ENCODE results near the gene NR1H2.
A peak's percentile ranks its signal among the peaks of the same experiment; 100 is the strongest.

NR1H2 gene

DNA sequence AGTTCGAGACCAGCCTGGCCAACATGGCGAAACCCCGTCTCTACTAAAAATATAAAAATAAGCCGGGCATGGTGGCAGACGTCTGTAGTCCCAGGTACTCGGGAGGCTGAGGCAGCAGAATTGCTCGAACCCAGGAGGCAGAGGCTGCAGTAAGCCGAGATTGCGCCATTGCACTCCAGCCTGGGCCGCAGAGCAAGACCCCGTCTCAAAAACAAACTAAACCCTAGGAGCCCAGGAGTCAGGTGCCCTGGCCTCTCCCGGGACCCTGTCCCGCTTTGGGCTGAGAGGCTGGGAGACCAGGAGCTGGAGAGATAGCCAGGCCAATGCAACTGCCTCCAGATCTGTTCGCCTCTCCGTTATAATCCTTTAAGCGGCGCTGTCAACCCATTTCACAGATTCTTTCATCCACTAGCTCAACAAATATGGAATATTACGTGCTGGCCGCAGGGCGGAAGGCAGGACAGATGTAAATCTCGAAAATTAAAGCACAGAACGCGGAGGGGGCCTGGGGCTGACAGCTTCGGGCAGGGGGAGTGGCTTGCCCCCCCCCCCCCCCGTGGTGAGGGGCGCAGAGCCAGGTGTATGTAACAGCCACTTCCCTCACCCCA is 51.2 kb downstream of the NR1H2 start:
- no peak for DNase-seq

DNA sequence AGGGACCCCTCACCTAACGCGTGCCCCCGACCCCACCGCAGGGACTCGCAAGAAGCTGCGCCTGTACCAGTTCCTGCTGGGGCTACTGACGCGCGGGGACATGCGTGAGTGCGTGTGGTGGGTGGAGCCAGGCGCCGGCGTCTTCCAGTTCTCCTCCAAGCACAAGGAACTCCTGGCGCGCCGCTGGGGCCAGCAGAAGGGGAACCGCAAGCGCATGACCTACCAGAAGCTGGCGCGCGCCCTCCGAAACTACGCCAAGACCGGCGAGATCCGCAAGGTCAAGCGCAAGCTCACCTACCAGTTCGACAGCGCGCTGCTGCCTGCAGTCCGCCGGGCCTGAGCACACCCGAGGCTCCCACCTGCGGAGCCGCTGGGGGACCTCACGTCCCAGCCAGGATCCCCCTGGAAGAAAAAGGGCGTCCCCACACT is 51.8 kb downstream of the NR1H2 start:
- DNase-seq: no peak

DNA sequence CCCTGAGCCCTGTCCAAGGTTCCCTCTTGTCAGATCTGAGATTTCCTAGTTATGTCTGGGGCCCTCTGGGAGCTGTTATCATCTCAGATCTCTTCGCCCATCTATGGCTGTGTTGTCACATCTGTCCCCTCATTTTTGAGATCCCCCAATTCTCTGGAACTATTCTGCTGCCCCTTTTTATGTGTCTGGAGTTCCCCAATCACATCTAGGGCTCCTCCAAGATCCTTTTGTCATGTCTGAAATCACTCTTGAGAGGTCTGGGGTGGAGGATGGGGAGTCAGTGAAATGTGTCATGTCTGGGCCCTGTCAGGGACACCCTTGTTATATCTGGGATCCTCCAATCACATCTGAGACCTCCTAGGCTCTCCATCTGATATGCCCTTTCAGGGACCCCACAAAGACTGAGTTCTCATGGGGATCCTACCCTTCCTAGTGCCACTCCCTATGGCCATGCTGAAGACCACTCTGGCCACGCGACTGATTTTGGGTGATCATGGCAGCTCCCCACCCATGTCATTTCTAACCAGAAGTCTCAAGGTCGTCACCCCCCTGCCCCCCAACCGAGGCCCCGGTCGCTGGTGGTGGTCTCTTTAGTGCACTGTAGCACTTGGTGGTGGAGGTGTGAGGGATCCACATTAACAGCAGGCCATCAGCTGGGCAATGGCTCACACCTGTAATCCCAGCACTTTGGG is 52.7 kb downstream of the NR1H2 start:
- no peak for DNase-seq

DNA sequence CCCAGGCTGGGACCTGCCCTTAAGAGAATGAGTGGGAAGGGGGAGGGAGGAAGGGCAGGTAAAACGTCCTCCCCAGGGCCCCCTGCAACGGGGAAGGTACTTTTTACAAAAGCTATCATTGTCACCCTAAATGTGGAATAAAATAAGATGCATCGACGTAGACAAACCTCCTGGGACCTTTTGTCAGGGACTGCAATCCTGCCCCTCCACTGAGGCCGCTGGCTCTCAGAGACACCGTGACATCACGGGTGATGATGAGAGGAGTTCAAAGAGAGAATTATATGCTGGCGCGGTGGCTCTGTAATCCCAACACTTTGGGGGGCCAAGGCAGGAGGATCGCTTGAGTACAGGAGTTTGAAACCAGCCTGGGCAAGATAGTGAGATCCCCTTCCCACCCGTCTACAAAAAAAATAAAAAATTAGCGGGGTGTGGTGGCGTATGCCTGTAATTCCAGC is 54.7 kb downstream of the NR1H2 start:
- DNase-seq: no peak

DNA sequence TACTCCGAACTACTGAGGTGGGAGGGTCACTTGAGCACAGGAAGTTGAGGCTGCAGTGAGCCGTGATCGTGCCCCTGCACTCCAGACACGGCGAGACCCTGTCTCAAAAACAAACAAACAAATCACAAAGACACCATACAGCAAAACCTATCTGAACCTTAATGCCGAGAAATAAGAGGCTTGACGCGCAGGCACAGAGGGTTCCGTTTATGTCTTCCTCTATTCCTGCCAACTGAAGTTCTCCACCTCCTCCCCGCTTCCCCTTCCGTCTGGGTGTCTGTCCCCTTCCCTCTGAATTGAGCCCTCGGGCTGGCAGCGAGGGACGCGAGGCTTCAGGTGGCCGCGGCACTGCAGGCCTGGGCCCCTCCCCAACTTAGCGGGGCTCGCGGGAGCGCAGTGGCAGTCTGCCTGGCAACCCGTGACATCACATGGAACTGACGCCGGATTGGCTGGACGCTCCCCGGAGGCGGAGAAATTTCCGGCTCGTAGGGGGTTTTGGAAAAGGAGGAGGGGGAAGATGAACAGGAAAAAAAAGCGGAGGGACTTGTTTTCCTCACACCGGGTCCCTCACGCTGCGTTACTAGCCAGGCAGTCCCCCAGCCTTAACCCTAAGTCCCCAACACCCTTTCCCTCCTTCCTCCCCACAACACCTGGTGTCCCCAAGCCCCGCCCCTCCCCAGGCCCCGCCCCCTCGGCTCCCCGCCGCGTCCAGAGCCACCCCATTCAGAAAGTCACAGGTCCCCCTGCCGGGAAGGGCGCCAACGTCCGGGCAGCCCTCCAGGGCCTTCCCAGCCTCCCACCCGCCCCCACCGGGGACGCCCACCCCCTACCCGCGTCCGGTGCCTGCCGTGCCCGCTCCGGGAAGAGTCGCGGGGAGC is 55.3 kb downstream of the NR1H2 start:
- peak; percentile 24 for DNase-seq

DNA sequence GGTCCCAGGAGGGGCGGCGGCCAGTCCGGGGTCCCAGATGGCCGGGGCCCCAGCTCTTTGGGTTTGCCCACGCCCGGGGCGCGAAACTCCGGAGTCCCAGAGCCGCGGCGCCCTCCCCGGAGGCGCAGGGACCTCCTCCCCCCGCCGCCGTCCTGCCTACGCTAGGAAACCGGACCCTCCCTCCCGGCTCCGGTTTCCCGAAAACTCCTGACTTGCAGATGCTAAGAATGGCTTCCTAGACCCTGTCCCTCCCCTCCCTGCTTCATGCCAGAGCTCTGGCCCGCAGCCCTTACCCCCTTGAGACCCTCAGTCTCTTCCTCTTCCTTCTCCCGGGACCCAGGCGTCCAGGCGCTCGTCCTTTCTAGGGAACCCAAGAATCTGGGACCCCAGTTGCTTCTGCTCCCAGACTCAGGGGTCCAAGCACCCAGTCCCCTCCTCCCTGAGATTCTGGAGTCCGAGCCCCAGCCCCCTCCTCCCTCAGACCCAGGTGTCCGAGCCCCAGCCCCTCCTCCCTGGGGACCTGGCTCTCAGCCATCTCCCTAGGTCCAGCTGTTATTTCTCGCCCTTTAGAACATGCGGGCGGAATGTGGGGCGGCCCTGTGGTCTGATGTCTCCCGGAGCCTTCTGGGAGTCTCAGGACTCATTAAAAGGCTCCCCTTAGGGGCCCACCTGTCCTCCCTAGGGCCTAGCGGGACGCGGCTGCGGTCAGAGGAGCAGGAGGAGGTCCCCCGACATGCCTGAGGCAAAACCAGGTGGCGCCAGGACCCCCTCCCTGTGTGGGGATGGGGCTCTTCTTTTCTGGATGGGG is 56.2 kb downstream of the NR1H2 start, which contains the start of gene MYBPC2:
MYBPC2 (plus strand) TSS at position 672 of the 808 bp plus-strand sequence; CDS start at position 734, 62 bp downstream.
- DNase-seq: no peak

All from NCI-H2029 treated with DMSO at 0.1 percent for 48 hours (cell line).